B cell (primary cell): ENCODE results near the gene TICAM1. TPM values are rescaled to one million over a fixed set of nuclear protein-coding genes. Genes with fewer than 3 reads are reported as not detected.
"Not testable (repeated sequence)": the region's sequence is repeated elsewhere in the genome, so short reads cannot be mapped to it uniquely, and the experiment has no call there.

ENCODE experiments used
- ATAC-seq: fragments of 200-7000 bp; cut with Tn5 transposase; one replicate; pipeline ENCODE4 v1.10.0; 2021; ENCODE audit warnings: low read depth, mild to moderate bottlenecking, moderate number of reproducible peaks, moderate library complexity
- CTCF ChIA-PET: fragments of 350-600 bp; sonication (Branson Sonifier 250); formaldehyde crosslinking; loops from one replicate; lab custom pipeline; 2021; ENCODE audit warnings: antibody characterized with exemption, inconsistent platforms; lab: Charles Lee
- POLR2A ChIA-PET: fragments of 350-600 bp; sonication (Branson Sonifier 250); formaldehyde crosslinking; loops from one replicate; lab custom pipeline; 2021; ENCODE audit warnings: antibody characterized with exemption; lab: Charles Lee
- DNase-seq: peaks from one replicate; pipeline ENCODE4 v3.0.0; 2013
- H2AFZ ChIP-seq: 2 replicates; pipeline ENCODE4 v1.6.1; 2012; ENCODE audit warnings: mild to moderate bottlenecking, low read depth, low read length; ENCODE audit not compliant: insufficient read depth, poor library complexity, severe bottlenecking
- H3K27ac ChIP-seq, 2 donors: 1 replicate in 1 of 2; 2 replicates in 1 of 2; pipeline ENCODE4 v1.5.1; 2012 to 2013; ENCODE audit warnings: low read length in 2 of 2, mild to moderate bottlenecking in 2 of 2, moderate library complexity in 1 of 2
- H3K27me3 ChIP-seq, 4 experiments: fragments of 200-600 bp in 1 of 4; sonication (generic) in 1 of 4; replicated peaks in 1 of 4; 1 replicate in 2 of 4; 2 replicates in 2 of 4; pipeline versions ENCODE4 v1.6.1 to v1.7.0; 2013 to 2016; ENCODE audit warnings: low read length in 3 of 4, mild to moderate bottlenecking in 2 of 4, mixed read lengths in 1 of 4, moderate library complexity in 1 of 4; ENCODE audit not compliant: insufficient read depth in 4 of 4, control insufficient read depth in 3 of 4; ENCODE audit errors: control extremely low read depth in 1 of 4
- H3K36me3 ChIP-seq, 2 experiments: replicated peaks in 1 of 2; 1 replicate in 1 of 2; 2 replicates in 1 of 2; pipeline versions ENCODE4 v1.6.1 to v1.7.1; 2013; ENCODE audit warnings: low read length in 1 of 2; ENCODE audit not compliant: insufficient read depth in 2 of 2, control insufficient read depth in 1 of 2; ENCODE audit errors: control extremely low read depth in 1 of 2, extremely low read depth in 1 of 2
- H3K4me1 ChIP-seq, 2 donors: fragments of 200-600 bp in 1 of 2; sonication (generic) in 1 of 2; 1 replicate in 1 of 2; 2 replicates in 1 of 2; pipeline versions ENCODE4 v1.5.1 to v1.6.1; 2013 to 2017; ENCODE audit warnings: low read length in 2 of 2; ENCODE audit not compliant: control insufficient read depth in 2 of 2, insufficient read depth in 2 of 2
- H3K4me2 ChIP-seq: replicated peaks from 2 replicates; pipeline ENCODE3; 2012; ENCODE audit warnings: mild to moderate bottlenecking, low read depth, low read length; ENCODE audit not compliant: poor library complexity, severe bottlenecking
- H3K4me3 ChIP-seq, 5 experiments: fragments of 200-600 bp in 1 of 5; sonication (generic) in 1 of 5; 1 replicate in 3 of 5; 2 replicates in 2 of 5; pipeline versions ENCODE4 v1.5.1 to v1.7.0; 2011 to 2016; ENCODE audit warnings: low read length in 4 of 5, mild to moderate bottlenecking in 4 of 5, low read depth in 2 of 5, control low read depth in 1 of 5, moderate library complexity in 1 of 5; ENCODE audit not compliant: insufficient read depth in 1 of 5; ENCODE audit errors: control extremely low read depth in 1 of 5, extremely low read depth in 1 of 5
- H3K79me2 ChIP-seq: fragments of 200-600 bp; sonication (generic); one replicate; pipeline ENCODE4 v1.6.0; 2016; ENCODE audit warnings: low read length; ENCODE audit not compliant: control insufficient read depth, insufficient read depth
- H3K9ac ChIP-seq: fragments of 200-600 bp; sonication (generic); 2 replicates; pipeline ENCODE4 v1.6.1; 2017; ENCODE audit warnings: mild to moderate bottlenecking, low read length, moderate library complexity
- H3K9me3 ChIP-seq, 3 donors: one replicate each; pipeline versions ENCODE4 v1.6.1 to v1.7.1; 2013; ENCODE audit warnings: low read length in 2 of 3; ENCODE audit not compliant: control insufficient read depth in 2 of 3, insufficient read depth in 1 of 3; ENCODE audit errors: control extremely low read depth in 1 of 3
- H4K20me1 ChIP-seq: 2 replicates; pipeline ENCODE4 v1.6.0; 2012; ENCODE audit warnings: mild to moderate bottlenecking, low read length; ENCODE audit not compliant: insufficient read depth, control insufficient read depth, poor library complexity, severe bottlenecking
- H3K27ac Mint-ChIP-seq: one replicate; pipeline ENCODE4 v1.8.0; 2021; ENCODE audit warnings: mixed read lengths
- H3K27me3 Mint-ChIP-seq: one replicate; pipeline ENCODE4 v1.8.0; 2021; ENCODE audit warnings: mixed read lengths
- H3K4me1 Mint-ChIP-seq: one replicate; pipeline ENCODE4 v1.8.0; 2021; ENCODE audit warnings: mixed read lengths
- H3K4me3 Mint-ChIP-seq: one replicate; pipeline ENCODE4 v1.8.0; 2021; ENCODE audit warnings: mixed read lengths
- H3K9me3 Mint-ChIP-seq: one replicate; pipeline ENCODE4 v1.8.0; 2022; ENCODE audit warnings: mixed read lengths; ENCODE audit not compliant: insufficient read depth
- EZH2 ChIP-seq: IDR thresholded peaks from 2 replicates; pipeline ENCODE4 v1.6.1; 2012; ENCODE audit warnings: borderline replicate concordance, low read depth, mild to moderate bottlenecking, moderate library complexity, low read length; ENCODE audit not compliant: insufficient read depth, poor library complexity, severe bottlenecking
- WGBS: methylation state at CpG from one replicate; pipeline ENCODE4 v1.1.5; 2013; ENCODE audit warnings: missing lambda C conversion rate; ENCODE audit not compliant: insufficient coverage; 5-methylcytosine and 5-hydroxymethylcytosine counted together
- intact Hi-C: fragments of 100-400 bp; cut with micrococcal nuclease; formaldehyde crosslinking; loops from one replicate; pipeline ENCODE4 v1.10.0; 2022
- polyA plus RNA-seq: library from polyadenylated mRNA; depleted of rRNA; stranded (reverse); fragments of >200 nt; gene quantifications from 2 replicates; pipeline ENCODE4 v1.2.3, GENCODE V29; 2012
- total RNA-seq, 2 donors: library from RNA; stranded (reverse); fragments of 120-200 nt in 1 of 2; gene quantifications; 1 replicate in 1 of 2; 2 replicates in 1 of 2; pipeline versions ENCODE4 v1.2.3 to v1.2.4, GENCODE V29; 2013 to 2022
- TF ChIP-seq, protein P1 (sequence below): fragments of 200-600 bp; IDR thresholded peaks from one replicate; pipeline ENCODE4 v1.8.0; 2022; ENCODE audit warnings: antibody characterized with exemption, mild to moderate bottlenecking

Gene TICAM1
- total and polyA plus RNA-seq, 2 donors (not counting 1 experiment from before 2014, with no cell fraction given): 12.7 to 19.7 TPM

DNA sequence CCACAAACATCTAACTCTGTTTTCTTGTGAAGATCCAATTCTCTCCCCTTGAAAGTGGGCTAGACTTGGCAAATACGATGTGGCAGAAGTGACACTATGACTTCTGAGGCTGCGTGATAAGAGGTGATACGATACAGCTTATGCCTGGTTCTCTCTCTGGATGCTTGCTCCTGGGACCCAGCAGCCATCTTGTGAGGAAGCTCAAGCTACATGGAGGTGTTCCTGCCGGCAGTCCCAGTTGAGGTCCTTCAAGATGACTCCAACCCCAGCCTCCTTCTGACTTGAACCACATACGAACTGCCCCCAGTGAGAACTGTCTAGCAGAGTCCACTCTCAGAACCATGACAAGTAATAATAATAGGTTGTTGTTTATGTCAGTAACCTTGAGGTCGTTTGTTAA, 50.7 kb downstream of the TICAM1 start:
- Mint-ChIP-seq H3K27me3 (peaks cover 6% of the 10 kb centered on the region), H3K4me1 (peaks cover 2% of the 10 kb centered on the region), H3K4me3 (no peak overlapping the region), H3K9me3 (peaks cover 4% of the 10 kb centered on the region), H3K27ac (no peak overlapping the region)
- H2AFZ ChIP-seq: no peak overlapping the region
- ATAC-seq: no peak
- H3K9me3 ChIP-seq: peaks cover 0 to 15% (median 0%) of the 10 kb centered on the region in 3 donors
- intact Hi-C loops: no loop called here
- CTCF ChIA-PET: no interaction called here
- no peaks in the 10 kb centered on the region for H3K79me2 ChIP-seq
- DNase-seq: no peak
- H3K4me3 ChIP-seq: no peak overlapping the region
- no peaks in the 10 kb centered on the region for H3K36me3 ChIP-seq
- TF ChIP-seq, protein P1, sequence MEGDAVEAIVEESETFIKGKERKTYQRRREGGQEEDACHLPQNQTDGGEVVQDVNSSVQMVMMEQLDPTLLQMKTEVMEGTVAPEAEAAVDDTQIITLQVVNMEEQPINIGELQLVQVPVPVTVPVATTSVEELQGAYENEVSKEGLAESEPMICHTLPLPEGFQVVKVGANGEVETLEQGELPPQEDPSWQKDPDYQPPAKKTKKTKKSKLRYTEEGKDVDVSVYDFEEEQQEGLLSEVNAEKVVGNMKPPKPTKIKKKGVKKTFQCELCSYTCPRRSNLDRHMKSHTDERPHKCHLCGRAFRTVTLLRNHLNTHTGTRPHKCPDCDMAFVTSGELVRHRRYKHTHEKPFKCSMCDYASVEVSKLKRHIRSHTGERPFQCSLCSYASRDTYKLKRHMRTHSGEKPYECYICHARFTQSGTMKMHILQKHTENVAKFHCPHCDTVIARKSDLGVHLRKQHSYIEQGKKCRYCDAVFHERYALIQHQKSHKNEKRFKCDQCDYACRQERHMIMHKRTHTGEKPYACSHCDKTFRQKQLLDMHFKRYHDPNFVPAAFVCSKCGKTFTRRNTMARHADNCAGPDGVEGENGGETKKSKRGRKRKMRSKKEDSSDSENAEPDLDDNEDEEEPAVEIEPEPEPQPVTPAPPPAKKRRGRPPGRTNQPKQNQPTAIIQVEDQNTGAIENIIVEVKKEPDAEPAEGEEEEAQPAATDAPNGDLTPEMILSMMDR: no peak
- no peak for TF ChIP-seq EZH2
- peaks cover 0 to 16% (median 3%) of the 10 kb centered on the region in 4 experiments for H3K27me3 ChIP-seq
- 97% methylated on average over 4 of the region's 6 CpGs for WGBS
- H3K4me2 ChIP-seq: no peak overlapping the region
- no peak overlapping the region for H3K9ac ChIP-seq
- no peaks in the 10 kb centered on the region for H3K4me1 ChIP-seq
- H3K27ac ChIP-seq: no peak overlapping the region
- POLR2A ChIA-PET: interaction anchor here (0.5 to 0.6 kb wide), 2 partner anchors 726 to 919 kb away, joined by 6 to 10 read pairs; no protein-coding TSS in a partner anchor
- no peaks in the 10 kb centered on the region for H4K20me1 ChIP-seq

DNA sequence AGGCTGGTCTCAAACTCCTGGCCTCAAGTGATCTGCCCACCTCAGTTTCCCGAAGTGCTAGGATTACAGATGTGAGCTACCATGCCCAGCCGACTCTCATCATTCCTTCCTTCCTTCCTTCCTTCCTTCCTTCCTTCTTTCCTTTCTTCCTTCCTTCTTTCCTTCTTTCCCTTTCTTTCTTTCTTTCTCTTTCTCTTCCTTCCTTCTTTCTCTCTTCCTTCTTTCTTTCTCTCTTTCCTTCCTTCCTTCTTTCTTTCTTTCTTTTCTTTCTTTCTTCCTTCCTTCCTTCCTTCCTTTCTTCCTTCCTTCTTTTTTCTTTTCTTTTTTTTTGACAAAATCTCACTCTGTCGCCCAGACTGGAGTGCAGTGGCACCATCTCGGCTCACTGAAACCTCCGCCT, 53.4 kb downstream of the TICAM1 start:
- H2AFZ ChIP-seq, H3K9ac ChIP-seq, H3K4me1 ChIP-seq, ATAC-seq, H3K4me3 ChIP-seq, H4K20me1 ChIP-seq, H3K27ac ChIP-seq, H3K9me3 Mint-ChIP-seq, H3K4me1 Mint-ChIP-seq, H3K79me2 ChIP-seq, H3K4me3 Mint-ChIP-seq, H3K4me2 ChIP-seq, CTCF ChIA-PET, H3K36me3 ChIP-seq, intact Hi-C loops, H3K27ac Mint-ChIP-seq, DNase-seq: not testable (repeated sequence)
- H3K9me3 ChIP-seq: peaks cover 0 to 16% (median 0%) of the 10 kb centered on the region in 3 donors
- H3K27me3 ChIP-seq: peaks cover 0 to 19% (median 2%) of the 10 kb centered on the region in 4 experiments
- 87% methylated on average over 5 of the region's 5 CpGs for WGBS
- POLR2A ChIA-PET: interaction anchor here (0.9 kb wide), 1 partner anchor 39 kb away, joined by 12 read pairs; no protein-coding TSS in a partner anchor
- peaks cover 16% of the 10 kb centered on the region for H3K27me3 Mint-ChIP-seq
